Activated T-cell treated with anti-CD3 and anti-CD28 coated beads, Interleukin-2, amount 50 U/mL, for 1 hour (primary cell): Measurements from ENCODE around the gene ZNF772.

ENCODE experiments used
- DNase-seq: peaks from one replicate; pipeline ENCODE4 v3.0.0-alpha.2; 2020

The ZNF772 gene

DNA sequence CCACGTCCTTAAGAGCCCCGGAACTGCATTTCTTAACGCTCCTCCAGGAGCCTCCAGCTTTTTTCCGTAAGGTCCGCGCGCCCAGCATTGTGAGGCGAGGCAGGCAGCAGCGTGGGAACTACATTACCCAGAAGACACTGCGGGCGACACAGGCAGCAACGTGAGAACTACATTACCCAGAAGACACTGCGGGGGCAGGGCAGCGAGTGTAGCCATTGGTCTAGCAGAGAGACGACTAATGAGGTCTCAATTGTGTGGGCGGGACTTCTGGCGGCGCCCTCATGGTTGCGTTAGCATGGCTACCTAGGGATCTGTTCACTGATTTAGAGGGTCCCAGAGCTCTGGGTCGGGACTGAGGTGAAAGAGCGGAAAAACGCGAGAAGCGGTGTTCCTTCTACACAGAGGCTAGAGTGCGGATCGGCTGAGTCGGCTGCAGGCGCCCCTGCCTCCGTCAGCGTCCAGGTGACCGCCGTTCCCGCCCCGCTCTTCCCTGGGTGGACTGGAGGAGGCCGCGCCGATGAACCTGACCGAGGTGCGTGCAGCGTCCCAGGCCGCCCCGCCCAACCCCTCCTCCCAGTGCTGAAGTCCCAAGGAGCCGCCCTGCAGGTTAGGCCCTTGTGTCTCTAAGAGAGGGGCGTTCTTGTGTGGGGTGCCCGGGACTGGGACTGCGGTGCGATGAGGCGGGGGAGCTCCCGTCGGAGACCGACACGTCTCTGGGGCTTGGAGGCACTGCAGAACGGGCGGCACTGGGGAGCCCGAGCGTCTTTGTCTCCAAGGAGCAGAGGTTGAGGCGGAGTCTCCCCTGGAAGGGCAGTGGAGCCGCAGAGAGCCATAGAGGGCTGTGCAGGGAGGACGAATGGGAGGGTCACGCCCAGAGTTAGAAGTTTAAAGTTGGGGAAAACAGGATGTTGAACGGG is 42.0 kb downstream of the ZNF772 start, which contains the start of gene ZNF749:
TSS of gene ZNF749 (plus strand) at position 264 of the 917 bp plus-strand sequence. CDS start at position 518, 254 bp downstream.
- DNase-seq, result peak; percentile 91

DNA sequence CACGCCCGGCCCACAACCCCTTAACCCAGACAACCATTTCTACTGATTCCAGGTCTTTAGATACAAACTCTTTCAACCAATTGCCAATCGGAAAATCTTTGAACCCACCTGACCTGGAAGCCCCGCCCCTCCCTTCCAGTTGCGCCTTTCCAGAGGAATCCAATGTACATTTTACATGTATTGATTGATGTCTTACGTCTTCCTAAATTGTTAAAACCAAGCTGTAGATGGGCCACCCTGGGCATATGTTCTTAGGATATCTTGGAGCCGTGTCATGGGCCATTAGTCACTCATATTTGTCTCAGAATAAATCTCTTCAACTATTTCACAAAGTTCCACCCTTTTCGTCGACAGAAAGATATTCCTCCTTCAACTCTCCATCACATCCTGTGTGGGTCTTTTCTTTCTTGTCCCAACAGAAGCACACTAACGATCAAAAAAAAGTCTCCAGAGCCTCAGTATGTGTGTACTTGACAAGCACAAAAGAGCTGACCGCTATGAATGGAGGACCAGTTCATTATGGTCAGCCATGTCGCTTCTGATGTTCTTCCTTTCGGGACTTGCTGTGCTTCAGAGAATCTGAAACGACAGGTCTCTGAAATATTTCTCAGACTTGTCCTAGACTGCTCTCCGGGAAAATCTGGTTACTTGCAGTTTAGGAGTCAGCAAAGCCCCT is 42.8 kb downstream of the ZNF772 start:
- DNase-seq, result no peak

DNA sequence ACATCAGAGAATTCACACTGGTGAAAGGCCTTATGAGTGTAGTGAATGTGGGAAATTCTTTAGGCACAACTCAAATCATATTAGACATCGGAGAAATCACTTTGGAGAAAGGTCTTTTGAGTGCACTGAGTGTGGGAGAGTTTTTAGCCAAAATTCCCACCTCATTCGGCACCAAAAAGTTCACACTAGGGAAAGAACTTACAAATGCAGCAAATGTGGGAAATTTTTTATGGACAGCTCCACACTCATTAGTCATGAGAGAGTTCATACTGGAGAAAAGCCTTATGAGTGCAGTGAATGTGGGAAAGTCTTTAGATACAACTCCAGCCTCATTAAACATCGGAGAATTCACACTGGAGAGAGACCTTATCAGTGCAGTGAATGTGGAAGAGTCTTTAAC is 56.3 kb downstream of the ZNF772 start:
- no peak for DNase-seq

DNA sequence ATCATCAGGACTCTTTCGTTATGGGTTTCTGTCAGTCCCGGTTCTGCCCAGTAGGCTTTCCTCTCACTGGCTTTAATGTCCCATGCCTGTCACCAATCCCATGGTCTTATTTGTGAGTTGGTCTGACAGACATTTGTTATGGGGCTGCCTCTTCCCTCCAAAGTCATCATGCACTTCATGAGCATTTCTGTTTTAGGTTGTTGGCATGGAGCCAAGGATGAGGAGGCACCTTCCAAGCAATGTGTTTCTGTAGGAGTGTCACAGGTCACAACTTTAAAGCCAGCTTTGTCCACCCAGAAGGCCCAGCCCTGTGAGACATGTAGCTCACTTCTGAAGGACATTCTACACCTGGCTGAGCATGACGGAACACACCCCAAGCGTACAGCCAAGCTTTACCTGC is 57.9 kb downstream of the ZNF772 start:
- no peak for DNase-seq
